ENCODE data around the gene BEAN1.

Gene BEAN1

GRCh38 chr16:66431760-66432159, 4.7 kb downstream of the BEAN1 start:
- Histone ChIP-seq H3K27me3 (peaks cover 77% of the 10 kb centered on the region), H3K4me1 (ENCODE audit: control insufficient read depth in 1 of 2, insufficient read depth in 1 of 2, low read depth in 1 of 2, low read length in 1 of 2) (peaks cover 0 to 7% of the 10 kb centered on the region in 2 experiments)

GRCh38 chr16:66432429-66432828, 5.3 kb downstream of the BEAN1 start:
- Histone ChIP-seq H3K9me3 (no peaks in the 10 kb centered on the region), H3K4me1 (ENCODE audit: control insufficient read depth in 1 of 2, insufficient read depth in 1 of 2, low read depth in 1 of 2, low read length in 1 of 2) (peaks cover 0 to 4% of the 10 kb centered on the region in 2 experiments), H3K27me3 (peaks cover 74% of the 10 kb centered on the region), H3K36me3 (no peaks in the 10 kb centered on the region), H3K4me3 (ENCODE audit: low read depth in 1 of 2, low read length in 1 of 2) (no peak overlapping the region), H3K27ac (no peak overlapping the region)
- TF ChIP-seq CTCF (IDR thresholded peaks at IDR 0.05): no peak

More at GRCh38 chr16:66431760-66432159, 4.7 kb downstream of the BEAN1 start:
- Histone ChIP-seq H3K36me3 (no peaks in the 10 kb centered on the region), H3K27ac (no peak overlapping the region), H3K4me3 (ENCODE audit: low read depth in 1 of 2, low read length in 1 of 2) (no peak overlapping the region), H3K9me3 (no peaks in the 10 kb centered on the region)
- TF ChIP-seq CTCF (IDR thresholded peaks at IDR 0.05): no peak

- Histone ChIP-seq H3K27me3 (peaks cover 64% of the 10 kb centered on the region), H3K36me3 (no peaks in the 10 kb centered on the region), H3K9me3 (no peaks in the 10 kb centered on the region), H3K4me3 (ENCODE audit: low read depth in 1 of 2, low read length in 1 of 2) (no peak overlapping the region), H3K4me1 (ENCODE audit: control insufficient read depth in 1 of 2, insufficient read depth in 1 of 2, low read depth in 1 of 2, low read length in 1 of 2) (no peaks in the 10 kb centered on the region), H3K27ac (no peak overlapping the region)
- no peak for TF ChIP-seq CTCF (IDR thresholded peaks at IDR 0.05)
These were observed 7.7 kb downstream of the BEAN1 start for GRCh38 chr16:66434619-66435430.

DNA sequence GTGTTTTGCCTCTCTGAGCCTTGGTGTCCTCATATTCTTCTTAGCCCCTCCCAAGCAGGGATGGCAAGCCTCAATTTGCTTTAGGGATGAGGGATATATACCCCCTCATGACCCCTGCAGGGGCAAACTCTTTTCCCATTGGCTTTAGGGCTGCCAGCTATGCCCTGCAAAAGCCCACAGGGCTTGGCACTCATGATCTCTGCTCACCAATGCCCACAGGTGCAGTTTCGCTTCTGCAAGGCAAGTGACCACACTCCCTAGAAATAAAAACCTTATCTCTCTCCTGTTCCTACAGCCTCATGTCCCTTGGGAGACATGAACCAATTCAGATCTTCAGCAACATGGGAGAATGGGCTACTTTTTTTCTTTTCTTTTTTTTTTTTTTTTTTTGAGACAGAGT, 8.8 kb downstream of the BEAN1 start:
- H3K27ac ChIP-seq: no peak overlapping the region
- peaks cover 55% of the 10 kb centered on the region for H3K27me3 ChIP-seq
- H3K4me1 ChIP-seq (ENCODE audit: control insufficient read depth in 1 of 2, insufficient read depth in 1 of 2, low read depth in 1 of 2, low read length in 1 of 2): no peaks in the 10 kb centered on the region
- H3K36me3 ChIP-seq: no peaks in the 10 kb centered on the region
- no peaks in the 10 kb centered on the region for H3K9me3 ChIP-seq
- no peak for TF ChIP-seq CTCF (IDR thresholded peaks at IDR 0.05)
- no peak overlapping the region for H3K4me3 ChIP-seq (ENCODE audit: low read depth in 1 of 2, low read length in 1 of 2)

GRCh38 chr16:66437391-66437945, 10.4 kb downstream of the BEAN1 start:
- Histone ChIP-seq H3K27me3 (peaks cover 52% of the 10 kb centered on the region), H3K9me3 (no peaks in the 10 kb centered on the region)
- TF ChIP-seq CTCF (IDR thresholded peaks at IDR 0.05): no peak

More at GRCh38 chr16:66437391-66437945, 10.4 kb downstream of the BEAN1 start:
- H3K4me3 ChIP-seq (ENCODE audit: low read depth in 1 of 2, low read length in 1 of 2): no peak overlapping the region
- no peaks in the 10 kb centered on the region for H3K4me1 ChIP-seq (ENCODE audit: control insufficient read depth in 1 of 2, insufficient read depth in 1 of 2, low read depth in 1 of 2, low read length in 1 of 2)
- H3K36me3 ChIP-seq: no peaks in the 10 kb centered on the region
- no peak overlapping the region for H3K27ac ChIP-seq

Data from neutrophil (primary cell).